G401.6 (cell line): ENCODE results near the gene MAGI1.

ENCODE experiments used
- FAIRE-seq: peaks from 2 replicates; lab custom pipeline; 2012; peaks lifted over from hg19 to GRCh38; lab: Jason Lieb, UNC

MAGI1 gene

DNA sequence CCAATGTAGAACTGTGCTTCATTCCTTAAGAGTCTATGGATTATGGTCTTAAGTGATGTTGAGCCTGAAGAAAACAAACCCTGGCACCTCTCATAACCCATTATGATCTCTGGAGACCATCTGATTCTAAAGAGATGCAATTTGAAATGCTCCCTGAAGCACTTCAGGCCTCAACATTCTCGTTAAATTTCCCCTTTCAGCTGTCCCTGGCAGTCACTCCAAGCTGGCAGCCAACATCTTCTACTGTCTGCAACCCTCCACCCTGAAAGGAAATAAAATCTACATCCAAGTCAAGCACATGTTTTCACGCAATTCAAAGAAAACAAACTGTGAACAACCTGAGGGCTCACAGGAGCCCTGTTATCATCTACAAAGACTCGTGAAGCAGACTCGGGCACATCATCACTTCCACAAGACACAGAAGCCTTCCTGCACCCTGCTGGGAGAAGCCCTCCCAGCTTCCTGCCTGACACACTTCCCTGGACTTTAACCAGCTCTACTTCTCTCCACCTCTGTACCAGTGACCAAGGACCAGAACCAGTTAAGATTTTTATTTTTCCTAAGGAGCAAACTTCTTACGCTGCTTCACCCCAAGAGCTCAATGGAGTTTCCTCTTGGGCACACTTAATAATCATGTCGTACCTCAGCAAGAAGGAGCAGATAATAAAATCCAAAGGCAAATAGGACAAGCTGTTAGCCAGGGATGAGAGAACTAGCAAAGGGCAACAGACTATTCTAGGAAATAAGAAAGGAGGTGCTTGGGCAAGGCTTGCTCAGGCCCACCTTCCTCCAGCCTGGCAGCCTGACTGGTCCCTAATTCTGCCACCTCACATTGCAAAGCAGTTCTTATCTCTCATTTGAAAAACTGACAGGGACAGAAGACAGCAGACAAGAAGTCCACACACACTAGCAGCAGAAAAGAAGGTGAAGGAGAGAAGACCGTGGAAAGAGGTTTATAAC, 67.1 kb downstream of the MAGI1 start:
- FAIRE-seq, result no peak

DNA sequence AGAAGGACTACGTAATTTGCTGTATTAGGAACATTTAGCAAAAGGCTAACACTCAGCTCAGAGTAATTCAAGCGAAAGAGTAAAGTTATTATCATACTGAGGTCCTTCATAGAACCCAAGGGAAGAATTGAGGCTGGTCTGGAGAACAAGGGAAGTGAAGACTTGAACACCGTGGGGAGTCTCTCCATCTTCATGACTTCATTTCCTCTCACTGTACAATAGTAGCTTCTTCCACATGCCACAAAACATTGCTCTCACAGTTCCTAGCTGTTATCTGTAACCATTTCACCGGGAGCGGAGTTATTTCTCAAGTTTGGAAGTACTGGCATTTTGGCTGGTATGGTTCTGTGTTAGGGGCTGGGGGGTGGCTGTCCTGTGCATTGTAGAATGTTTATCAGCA, 69.7 kb downstream of the MAGI1 start:
- FAIRE-seq, result no peak

GRCh38 chr3:65967451-65967850, 71.3 kb downstream of the MAGI1 start:
- no peak for FAIRE-seq

- FAIRE-seq, result no peak
Measured at GRCh38 chr3:65964838-65965237, 73.9 kb downstream of the MAGI1 start.

DNA sequence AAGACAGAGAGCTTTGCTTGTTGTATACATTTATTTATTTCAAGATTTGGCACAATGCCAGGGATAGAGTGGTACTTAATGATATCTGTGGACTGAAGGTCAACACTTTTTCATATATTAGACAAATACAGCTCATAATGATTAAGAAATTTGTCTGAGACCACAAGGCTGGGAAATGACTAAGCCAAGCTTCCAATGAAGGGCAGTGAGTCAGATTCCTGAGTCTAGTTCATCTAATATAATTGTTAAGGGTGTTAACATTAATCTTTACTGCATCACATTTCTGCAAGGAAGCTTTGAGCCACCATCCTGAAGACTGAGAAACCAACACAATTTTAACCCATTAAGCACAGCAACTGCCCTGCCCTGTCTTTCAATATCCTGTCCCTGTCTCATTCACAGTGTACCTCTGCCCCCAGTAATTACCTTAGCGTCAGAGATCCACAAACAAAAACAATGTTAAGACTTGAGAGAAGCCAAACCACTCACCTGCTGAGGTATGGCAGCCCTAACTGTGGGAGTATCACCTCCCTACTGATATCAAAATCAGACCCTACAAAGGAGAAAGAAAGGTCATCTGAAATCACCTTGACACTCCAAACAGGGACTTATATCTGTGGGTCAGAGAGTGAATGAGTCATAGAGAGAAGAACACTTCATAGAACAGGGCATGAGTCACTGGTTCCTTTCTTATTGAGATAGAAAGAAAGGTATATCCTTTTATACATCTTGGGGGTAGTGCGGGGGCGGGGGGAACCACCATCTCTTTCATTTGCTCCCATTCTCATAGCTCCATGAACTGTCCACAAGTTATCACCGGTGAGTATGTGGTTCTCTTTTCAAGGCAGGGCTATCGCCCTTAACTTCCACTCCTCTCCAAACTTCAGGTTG, 74.7 kb downstream of the MAGI1 start:
- FAIRE-seq, result no peak

- FAIRE-seq, result no peak
Measured at GRCh38 chr3:65961733-65962132, 77.0 kb downstream of the MAGI1 start.

DNA sequence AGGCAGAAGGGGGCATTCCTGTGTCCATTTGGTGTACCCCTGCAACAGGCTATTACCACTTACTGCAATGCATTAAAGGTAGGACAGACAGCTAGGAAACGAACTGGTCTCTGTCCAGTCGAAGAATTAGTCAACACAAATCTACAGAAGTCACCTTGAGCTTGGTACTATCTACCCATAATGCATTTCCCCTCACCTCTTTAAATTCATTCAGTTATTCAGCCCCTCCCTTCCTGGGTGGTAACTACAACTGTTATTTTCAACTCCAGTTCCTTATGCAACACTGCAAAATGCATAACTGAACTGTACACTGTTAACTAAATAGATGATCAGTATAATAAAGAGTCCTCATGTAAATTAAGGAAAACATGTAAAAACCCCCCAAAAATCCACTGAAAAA, 77.6 kb downstream of the MAGI1 start:
- no peak for FAIRE-seq

GRCh38 chr3:65960087-65960486, 78.6 kb downstream of the MAGI1 start:
- no peak for FAIRE-seq

- FAIRE-seq, result no peak
Measured at GRCh38 chr3:65958216-65958615, 80.5 kb downstream of the MAGI1 start.

DNA sequence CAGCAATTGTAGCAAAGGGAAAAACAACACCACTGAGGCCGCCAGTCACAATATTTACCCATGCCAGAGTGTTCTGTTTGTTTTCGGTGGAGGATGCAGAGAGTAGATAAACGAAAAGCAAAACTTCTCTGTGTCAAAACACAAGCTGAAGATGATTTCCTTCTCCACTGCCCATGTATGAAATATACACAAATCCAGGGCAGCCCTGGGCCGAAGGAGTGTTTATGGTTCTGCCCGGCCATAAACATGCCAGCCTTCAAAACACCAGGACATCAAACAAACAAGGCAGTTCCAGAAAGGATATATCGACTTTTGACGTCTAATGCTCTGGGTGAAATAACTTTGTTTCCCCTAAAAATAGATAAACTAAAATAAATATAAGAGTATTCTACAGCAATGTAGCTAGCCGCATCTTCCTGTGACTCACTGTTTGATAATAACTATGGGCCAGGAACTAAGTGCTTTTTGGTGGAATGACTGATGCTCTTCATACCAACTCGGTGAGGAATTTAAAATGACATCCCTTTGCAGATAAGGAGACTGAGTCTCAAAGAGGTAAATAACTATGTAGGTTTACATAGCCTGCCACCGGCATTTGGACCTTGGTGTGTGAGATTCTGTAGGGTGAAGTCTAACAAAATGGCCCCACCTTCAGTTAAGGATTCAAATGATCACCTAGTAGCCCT, 82.8 kb downstream of the MAGI1 start:
- FAIRE-seq, result no peak

- FAIRE-seq, result no peak
Measured at GRCh38 chr3:65953881-65954733, 84.6 kb downstream of the MAGI1 start.

- no peak for FAIRE-seq
Measured at GRCh38 chr3:65953301-65953812, 85.4 kb downstream of the MAGI1 start.

DNA sequence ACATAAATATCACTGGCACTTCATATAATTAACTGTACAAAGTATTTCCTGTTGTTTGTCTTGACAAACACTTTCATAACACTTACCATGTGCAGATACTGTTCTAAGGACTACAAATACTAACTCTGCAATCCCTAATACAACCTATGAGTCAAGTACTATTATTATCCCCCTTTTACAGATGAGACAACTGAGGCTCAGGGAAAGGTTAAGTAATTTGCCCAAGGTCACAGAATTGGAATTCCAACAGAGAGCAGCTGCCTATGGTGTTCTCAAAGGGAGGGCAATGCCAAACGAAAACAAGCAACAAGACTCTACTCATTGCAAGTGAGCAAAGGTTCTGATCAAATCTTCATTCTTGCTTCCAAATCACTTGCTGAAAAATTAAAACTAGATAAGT, 85.9 kb downstream of the MAGI1 start:
- no peak for FAIRE-seq

- FAIRE-seq, result no peak
Measured at GRCh38 chr3:65951836-65952505, 86.7 kb downstream of the MAGI1 start.

DNA sequence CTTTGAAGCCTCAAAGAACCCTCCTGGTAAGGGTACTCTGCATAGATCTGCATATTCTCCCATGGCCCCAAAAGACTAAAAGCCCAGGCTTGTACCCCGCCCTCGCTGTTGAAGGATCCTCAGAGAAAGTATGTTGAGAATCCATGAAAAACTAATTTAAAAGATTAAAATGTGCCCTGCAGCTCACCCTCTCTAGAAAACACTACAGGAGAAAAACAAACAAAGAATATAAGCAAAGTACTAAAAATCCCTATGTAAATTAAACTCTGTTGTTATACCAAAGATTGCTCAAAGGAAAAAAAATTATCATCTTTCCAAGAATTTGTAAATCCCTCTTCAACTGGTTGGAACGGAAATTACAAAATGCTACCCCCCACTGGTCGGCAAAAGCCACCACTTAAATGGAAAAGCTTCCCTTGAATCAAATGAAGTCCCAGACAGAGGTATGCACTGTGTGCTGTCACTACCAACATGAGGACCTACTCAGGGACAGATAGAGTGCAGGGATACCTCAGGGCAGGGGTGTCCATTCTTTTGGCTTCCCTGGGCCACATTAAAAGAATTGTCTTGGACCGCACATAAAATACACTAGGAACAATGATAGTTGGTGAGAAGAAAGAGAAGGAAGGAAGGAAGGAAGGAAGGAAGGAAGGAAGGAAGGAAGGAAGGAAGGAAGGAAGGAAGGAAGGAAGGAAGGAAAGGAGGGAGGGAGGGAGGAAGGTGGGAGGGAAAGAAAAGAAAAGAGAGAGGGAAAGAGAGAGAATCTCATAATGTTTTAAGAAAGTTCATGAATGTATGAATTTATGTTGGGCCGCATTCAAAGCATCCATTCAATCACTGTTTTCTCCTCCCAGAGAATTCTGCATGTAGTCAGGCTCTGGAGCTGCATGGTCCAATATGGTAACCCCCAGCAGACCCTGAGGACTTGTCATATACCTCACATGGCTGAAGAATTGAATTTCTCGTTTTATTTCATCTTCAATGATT, 88.1 kb downstream of the MAGI1 start:
- no peak for FAIRE-seq

DNA sequence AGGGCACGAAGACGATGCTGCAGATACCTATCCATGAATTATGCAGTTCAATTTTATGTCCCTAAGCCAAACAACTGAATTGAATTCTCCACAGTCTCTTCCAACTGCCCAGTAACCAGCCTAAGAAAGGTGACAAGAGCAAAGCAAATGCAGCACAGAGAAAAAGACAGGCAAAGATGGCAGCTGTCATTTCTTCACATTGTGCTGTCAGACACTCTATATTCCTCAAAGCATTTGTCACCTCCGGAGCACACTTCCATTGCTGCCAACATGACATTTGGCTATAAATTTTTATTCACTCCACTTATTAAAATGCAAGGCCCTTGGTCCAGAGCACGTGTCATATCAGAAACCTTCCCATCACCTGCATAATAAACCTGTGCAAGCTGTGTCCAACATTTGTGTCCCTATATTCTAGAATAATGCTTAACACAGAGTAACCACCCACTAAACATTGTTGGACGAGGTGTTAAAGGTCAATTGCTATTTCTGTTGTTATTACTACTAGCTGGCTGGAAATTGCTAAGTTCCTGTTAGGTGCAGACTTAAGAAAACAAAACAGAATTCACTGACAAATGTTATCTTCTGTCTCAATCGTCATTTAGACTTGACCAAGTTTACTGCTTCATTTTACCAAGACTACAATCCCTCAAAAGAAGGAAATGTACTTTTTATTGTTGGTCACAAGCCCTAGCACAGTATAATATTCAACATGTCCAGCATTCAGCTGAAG, 89.7 kb downstream of the MAGI1 start:
- no peak for FAIRE-seq

- no peak for FAIRE-seq
Measured at GRCh38 chr3:65946438-65946837, 92.3 kb downstream of the MAGI1 start.

DNA sequence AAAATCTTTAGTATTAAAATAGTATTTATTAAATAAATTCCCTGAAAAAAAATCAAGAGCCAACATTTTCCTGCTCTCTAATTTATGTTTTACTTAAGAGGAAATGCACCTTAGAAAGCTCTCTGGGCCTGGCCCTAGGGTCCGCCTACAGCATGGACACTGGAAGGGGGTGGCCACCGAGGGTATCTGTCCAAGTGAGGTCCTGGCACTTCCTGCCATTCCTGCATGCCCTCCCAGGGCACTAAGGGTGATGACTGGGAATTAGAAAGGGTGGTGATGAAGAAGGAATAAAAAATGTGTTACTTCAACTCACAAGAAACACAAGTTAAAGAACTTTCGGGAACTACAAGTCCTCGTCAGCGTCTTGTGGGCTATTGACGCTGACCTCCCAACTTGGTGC, 92.8 kb downstream of the MAGI1 start:
- FAIRE-seq, result no peak

GRCh38 chr3:65945480-65945879, 93.2 kb downstream of the MAGI1 start:
- no peak for FAIRE-seq
